AG04450 (cell line): ENCODE data around the gene CAMLG. TPM values are rescaled to one million over a fixed set of nuclear protein-coding genes. Genes with fewer than 3 reads are reported as not detected.

Experiments
- CTCF ChIA-PET: fragments of 300-600, 350-600 bp; formaldehyde crosslinking; extraction: SDS; loops from one replicate; lab custom pipeline; 2022; ENCODE audit warnings: antibody characterized with exemption, inconsistent platforms; lab: Charles Lee
- POLR2A ChIA-PET: fragments of 350-600 bp; formaldehyde crosslinking; extraction: SDS; loops from one replicate; lab custom pipeline; 2021; ENCODE audit warnings: antibody characterized with exemption, inconsistent platforms; lab: Yijun Ruan, JAX
- DNase-seq: peaks from one replicate; pipeline ENCODE4 v3.0.0-alpha.2; 2011; ENCODE audit warnings: low read depth, low spot score
- H3K27ac ChIP-seq: one replicate; pipeline ENCODE4 v1.5.1; 2012; ENCODE audit warnings: low read depth, low read length, control low read depth
- H3K27me3 ChIP-seq: one replicate; pipeline ENCODE4 v1.6.0; 2012; ENCODE audit warnings: low read length; ENCODE audit not compliant: control insufficient read depth, insufficient read depth
- H3K4me3 ChIP-seq: 2 replicates; pipeline ENCODE4 v1.5.1; 2011; ENCODE audit warnings: mild to moderate bottlenecking, low read depth, low read length, control low read depth
- H3K9me3 ChIP-seq: 2 replicates; pipeline ENCODE4 v1.5.1; 2012; ENCODE audit warnings: low read length; ENCODE audit not compliant: control insufficient read depth, insufficient read depth
- polyA plus RNA-seq: library from polyadenylated mRNA; depleted of rRNA; stranded (reverse); fragments of >200 nt; gene quantifications from 2 replicates; pipeline ENCODE4 v1.2.3, GENCODE V29; 2011
- TF ChIP-seq, protein P1 (sequence below): IDR thresholded peaks from 2 replicates; pipeline ENCODE4 v1.5.1; 2011; ENCODE audit warnings: low read depth, low read length, control low read depth, inconsistent platforms

The CAMLG gene
- polyA plus RNA-seq, 1 experiment, result 29.3 TPM

DNA sequence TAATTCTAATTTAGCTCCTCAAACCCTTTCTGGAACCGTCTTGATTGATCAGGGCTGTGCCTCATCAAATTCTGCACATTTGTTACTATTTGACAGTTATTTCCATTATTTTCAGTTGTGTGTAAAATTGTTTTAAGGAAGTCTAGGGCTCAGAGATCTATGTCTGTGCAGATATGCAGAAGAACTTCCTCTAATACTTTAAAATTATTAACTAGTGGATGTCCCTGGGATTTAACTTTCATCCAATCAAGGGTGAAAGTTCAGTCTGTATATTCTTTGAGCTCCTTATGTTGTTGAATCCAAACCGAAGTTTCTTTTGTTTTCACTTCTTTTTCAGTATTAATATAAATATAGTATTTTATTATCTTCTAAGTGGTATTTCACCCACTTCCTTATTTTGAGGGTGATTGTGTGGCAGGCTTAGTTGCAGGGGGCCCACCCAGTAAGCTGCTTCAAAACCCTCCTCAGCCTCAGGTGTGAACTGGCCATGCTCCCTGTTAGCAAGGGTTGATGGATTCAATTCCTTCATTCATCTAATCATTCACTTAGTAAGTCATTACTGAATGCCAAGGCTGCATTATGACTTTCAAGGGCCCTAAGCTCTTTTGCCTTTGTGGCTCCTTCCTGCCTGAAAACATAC, 2.1 kb upstream of the CAMLG start:
- Histone ChIP-seq H3K4me3 (no peak overlapping the region), H3K27me3 (no peaks in the 10 kb centered on the region), H3K27ac (no peak overlapping the region), H3K9me3 (no peaks in the 10 kb centered on the region)
- DNase-seq, result no peak
- CTCF ChIA-PET, result interaction anchor here (0.8 to 1.3 kb wide), 3 partner anchors 10 to 697 kb away, joined by 3 to 5 read pairs (median 4); partner anchors contain the start of gene PCBD2
- TF ChIP-seq, protein P1, sequence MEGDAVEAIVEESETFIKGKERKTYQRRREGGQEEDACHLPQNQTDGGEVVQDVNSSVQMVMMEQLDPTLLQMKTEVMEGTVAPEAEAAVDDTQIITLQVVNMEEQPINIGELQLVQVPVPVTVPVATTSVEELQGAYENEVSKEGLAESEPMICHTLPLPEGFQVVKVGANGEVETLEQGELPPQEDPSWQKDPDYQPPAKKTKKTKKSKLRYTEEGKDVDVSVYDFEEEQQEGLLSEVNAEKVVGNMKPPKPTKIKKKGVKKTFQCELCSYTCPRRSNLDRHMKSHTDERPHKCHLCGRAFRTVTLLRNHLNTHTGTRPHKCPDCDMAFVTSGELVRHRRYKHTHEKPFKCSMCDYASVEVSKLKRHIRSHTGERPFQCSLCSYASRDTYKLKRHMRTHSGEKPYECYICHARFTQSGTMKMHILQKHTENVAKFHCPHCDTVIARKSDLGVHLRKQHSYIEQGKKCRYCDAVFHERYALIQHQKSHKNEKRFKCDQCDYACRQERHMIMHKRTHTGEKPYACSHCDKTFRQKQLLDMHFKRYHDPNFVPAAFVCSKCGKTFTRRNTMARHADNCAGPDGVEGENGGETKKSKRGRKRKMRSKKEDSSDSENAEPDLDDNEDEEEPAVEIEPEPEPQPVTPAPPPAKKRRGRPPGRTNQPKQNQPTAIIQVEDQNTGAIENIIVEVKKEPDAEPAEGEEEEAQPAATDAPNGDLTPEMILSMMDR, result no peak
- POLR2A ChIA-PET, result no interaction called here

DNA sequence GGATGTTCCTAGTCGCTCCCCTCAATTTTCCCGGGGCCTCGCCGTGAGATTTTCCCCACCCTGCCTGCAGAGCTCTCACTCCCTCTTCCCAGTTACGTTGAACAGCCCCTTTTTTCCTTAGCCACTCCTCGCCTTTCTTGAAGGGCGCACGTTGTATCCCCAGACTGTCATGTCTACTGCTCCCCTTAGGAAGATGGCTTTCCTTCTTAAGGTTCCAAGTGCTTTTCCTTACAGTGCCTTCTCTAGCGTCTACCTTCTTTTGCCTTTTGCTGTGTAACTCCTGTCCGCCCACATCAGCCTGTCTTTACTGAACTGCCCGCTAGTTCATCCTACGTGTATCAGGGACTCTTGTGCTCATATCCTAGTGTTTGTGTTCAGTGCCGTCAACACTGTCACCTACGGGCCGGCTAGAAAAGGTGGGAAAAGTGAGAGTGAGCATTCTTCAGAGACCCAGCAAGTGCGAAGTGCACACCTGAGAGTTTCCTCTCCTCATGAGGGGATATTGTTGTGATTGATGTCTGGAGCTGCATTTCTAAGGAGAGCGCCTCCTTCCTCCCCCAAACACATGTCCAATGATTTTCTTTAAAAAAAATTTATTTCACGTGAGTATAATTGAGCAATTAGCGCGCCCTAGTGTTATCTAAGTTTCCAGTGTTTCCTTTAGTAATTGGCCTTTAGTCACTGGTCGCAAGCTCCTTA, 764 bp downstream of the CAMLG start:
- TF ChIP-seq, protein P1, result no peak; the same call in 1 of the 2 replicates
- Histone ChIP-seq H3K27me3 (no peaks in the 10 kb centered on the region), H3K9me3 (no peaks in the 10 kb centered on the region), H3K27ac (peak overlapping the region; percentile 94), H3K4me3 (peak overlapping the region; percentile 87)
- CTCF ChIA-PET, result interaction anchor here (0.6 to 3.5 kb wide), 8 partner anchors 9 to 167 kb away, joined by 3 to 13 read pairs (median 5); partner anchors contain the start of gene PCBD2
- POLR2A ChIA-PET, result interaction anchor here (0.6 to 1.6 kb wide), 9 partner anchors 12 to 492 kb away, joined by 3 to 9 read pairs (median 4); partner anchors contain the start of genes DDX46 and PCBD2
- no peak for DNase-seq

DNA sequence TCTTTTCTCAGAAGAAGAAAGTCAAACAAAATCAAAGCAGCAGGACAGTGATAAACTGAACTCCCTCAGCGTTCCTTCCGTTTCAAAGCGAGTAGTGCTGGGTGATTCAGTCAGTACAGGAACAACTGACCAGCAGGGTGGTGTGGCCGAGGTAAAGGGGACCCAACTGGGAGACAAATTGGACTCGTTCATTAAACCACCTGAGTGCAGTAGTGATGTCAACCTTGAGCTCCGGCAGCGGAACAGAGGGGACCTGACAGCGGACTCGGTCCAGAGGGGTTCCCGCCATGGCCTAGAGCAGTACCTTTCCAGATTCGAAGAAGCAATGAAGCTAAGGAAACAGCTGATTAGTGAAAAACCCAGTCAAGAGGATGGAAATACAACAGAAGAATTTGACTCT, 2.7 kb downstream of the CAMLG start:
- Histone ChIP-seq H3K9me3 (no peaks in the 10 kb centered on the region), H3K27ac (no peak overlapping the region), H3K27me3 (no peaks in the 10 kb centered on the region), H3K4me3 (no peak overlapping the region)
- TF ChIP-seq, protein P1, result no peak
- POLR2A ChIA-PET, result no interaction called here
- DNase-seq, result no peak
- CTCF ChIA-PET, result interaction anchor here (1.7 to 3.5 kb wide), 3 partner anchors 17 to 165 kb away, joined by 5 to 13 read pairs (median 10); partner anchors contain the start of genes DDX46 and PCBD2

DNA sequence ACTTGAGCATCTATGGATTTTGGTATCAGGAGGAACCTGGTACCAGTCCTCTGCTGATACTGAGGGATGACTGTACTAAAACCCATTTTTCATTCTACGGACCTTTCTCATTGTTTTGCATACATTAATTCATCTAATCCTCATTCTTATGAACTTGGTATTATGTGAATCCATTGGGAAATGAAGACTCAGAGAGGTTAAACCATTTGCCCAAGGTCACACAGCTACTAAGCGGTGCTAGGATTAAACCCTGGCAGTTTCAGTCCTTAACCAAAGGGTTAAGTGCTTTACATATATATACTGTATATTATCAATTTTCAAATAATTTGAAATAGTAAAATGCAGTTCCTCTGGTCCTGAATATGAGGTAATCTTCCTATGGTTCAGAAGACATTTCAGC, 3.8 kb downstream of the CAMLG start:
- Histone ChIP-seq H3K9me3 (no peaks in the 10 kb centered on the region), H3K4me3 (no peak overlapping the region), H3K27me3 (no peaks in the 10 kb centered on the region), H3K27ac (no peak overlapping the region)
- no peak for DNase-seq
- TF ChIP-seq, protein P1, result no peak
- CTCF ChIA-PET, result interaction anchor here (3.3 to 3.5 kb wide), 2 partner anchors 16 to 163 kb away, joined by 10 to 13 read pairs; partner anchors contain the start of genes DDX46 and PCBD2
- POLR2A ChIA-PET, result no interaction called here

DNA sequence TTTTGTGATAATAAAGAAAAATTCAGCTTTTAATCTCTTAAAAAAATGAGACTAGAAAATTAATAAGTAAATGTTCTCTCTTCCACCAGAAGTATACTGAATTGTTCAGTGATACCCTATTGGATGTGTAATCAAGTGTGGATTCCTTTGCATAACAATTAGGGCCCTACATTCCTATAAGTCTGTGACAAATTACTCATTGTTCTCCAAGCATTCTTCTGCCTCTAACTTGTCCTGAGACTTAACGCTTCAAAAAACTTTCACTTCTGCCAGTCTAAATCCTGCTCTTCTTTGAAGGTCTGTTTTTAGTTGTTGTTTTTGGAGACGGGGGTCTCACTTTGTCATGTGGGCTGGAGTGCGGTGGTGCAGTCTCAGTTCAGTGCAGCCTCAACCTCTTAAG, 11.1 kb downstream of the CAMLG start:
- Histone ChIP-seq H3K27ac (no peak overlapping the region), H3K9me3 (no peaks in the 10 kb centered on the region), H3K4me3 (no peak overlapping the region), H3K27me3 (no peaks in the 10 kb centered on the region)
- ChIA-PET POLR2A (no interaction called here), CTCF (interaction anchor here (0.5 to 2.5 kb wide), 3 partner anchors 8 to 157 kb away, joined by 4 to 7 read pairs (median 5); partner anchors contain the start of genes CAMLG and DDX46)
- DNase-seq, result no peak
- TF ChIP-seq, protein P1, result no peak
